HG02610 (cell line): ENCODE measurements around the gene HCN4.

ENCODE experiments used
- ATAC-seq: cut with Tn5 transposase; IDR thresholded peaks from one replicate; pipeline ENCODE4 v1.9.1; 2021; ENCODE audit warnings: mild to moderate bottlenecking, moderate library complexity; ENCODE audit not compliant: unreplicated experiment

Gene HCN4

GRCh38 chr15:73380661-73381060 is 11.9 kb upstream of the HCN4 start:
- ATAC-seq, result no peak

GRCh38 chr15:73378089-73378488 is 9.3 kb upstream of the HCN4 start:
- ATAC-seq, result no peak

- ATAC-seq, result no peak
Observed at GRCh38 chr15:73375755-73376305, 7.1 kb upstream of the HCN4 start.

- ATAC-seq, result no peak
Observed at GRCh38 chr15:73375012-73375411, 6.3 kb upstream of the HCN4 start.

- no peak for ATAC-seq
Observed at GRCh38 chr15:73374604-73375003, 5.8 kb upstream of the HCN4 start.

GRCh38 chr15:73373221-73373620 is 4.5 kb upstream of the HCN4 start:
- ATAC-seq, result no peak

GRCh38 chr15:73371812-73372211 is 3.1 kb upstream of the HCN4 start:
- no peak for ATAC-seq

GRCh38 chr15:73370151-73370550 is 1.4 kb upstream of the HCN4 start:
- ATAC-seq, result no peak

GRCh38 chr15:73369154-73369694 is 466 bp upstream of the HCN4 start:
- ATAC-seq, result no peak

GRCh38 chr15:73367624-73368300 is 996 bp downstream of the HCN4 start:
- ATAC-seq, result no peak

GRCh38 chr15:73366766-73367623 is 1.8 kb downstream of the HCN4 start:
- ATAC-seq, result no peak

GRCh38 chr15:73364070-73364469 is 4.7 kb downstream of the HCN4 start:
- ATAC-seq, result no peak

- ATAC-seq, result no peak
Observed at GRCh38 chr15:73362900-73363299, 5.9 kb downstream of the HCN4 start.

GRCh38 chr15:73361337-73361736 is 7.4 kb downstream of the HCN4 start:
- ATAC-seq, result no peak

- no peak for ATAC-seq
Observed at GRCh38 chr15:73359651-73360050, 9.1 kb downstream of the HCN4 start.

- no peak for ATAC-seq
Observed at GRCh38 chr15:73357999-73358665, 10.6 kb downstream of the HCN4 start.

- ATAC-seq, result no peak
Observed at GRCh38 chr15:73355612-73356265, 13.0 kb downstream of the HCN4 start.

- ATAC-seq, result no peak
Observed at GRCh38 chr15:73354241-73354640, 14.5 kb downstream of the HCN4 start.

GRCh38 chr15:73353734-73354133 is 15.0 kb downstream of the HCN4 start:
- ATAC-seq, result no peak

- no peak for ATAC-seq
Observed at GRCh38 chr15:73352082-73352481, 16.7 kb downstream of the HCN4 start.

- no peak for ATAC-seq
Observed at GRCh38 chr15:73349191-73349590, 19.6 kb downstream of the HCN4 start.
